Measurements from ENCODE around the gene CFAP97D1.

- no peak for TF ChIP-seq CTCF (conservative IDR thresholded peaks at IDR 0.05; ENCODE audit: low read length)
- no peak for TF ChIP-seq EZH2phosphoT487 (IDR thresholded peaks at IDR 0.05; ENCODE audit: borderline replicate concordance, low read depth, low read length)
Measured at GRCh38 chr17:43810823-43811222, 30.6 kb downstream of the CFAP97D1 start.
